ENCODE measurements around the gene CR1.

DNA sequence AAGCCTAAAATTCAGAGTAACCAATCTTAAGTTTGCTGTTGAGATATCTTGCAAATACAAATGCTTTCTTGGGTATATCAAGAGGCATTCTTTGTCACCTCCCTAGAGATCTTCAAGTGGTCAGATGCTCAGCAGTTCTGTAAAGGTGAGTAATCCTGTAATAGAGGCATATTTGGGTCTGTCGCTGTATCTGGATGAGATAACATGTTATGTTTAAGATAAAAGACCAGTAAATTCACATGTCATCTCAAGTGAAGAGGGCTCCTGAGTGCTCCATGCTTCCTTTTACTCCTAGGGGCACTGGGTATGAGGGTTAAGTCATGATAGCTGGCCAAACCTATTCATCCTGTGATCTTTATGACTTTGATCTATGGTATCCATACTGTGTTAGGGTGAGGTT lies 34.3 kb upstream of the CR1 start:
- TF ChIP-seq, protein P1, sequence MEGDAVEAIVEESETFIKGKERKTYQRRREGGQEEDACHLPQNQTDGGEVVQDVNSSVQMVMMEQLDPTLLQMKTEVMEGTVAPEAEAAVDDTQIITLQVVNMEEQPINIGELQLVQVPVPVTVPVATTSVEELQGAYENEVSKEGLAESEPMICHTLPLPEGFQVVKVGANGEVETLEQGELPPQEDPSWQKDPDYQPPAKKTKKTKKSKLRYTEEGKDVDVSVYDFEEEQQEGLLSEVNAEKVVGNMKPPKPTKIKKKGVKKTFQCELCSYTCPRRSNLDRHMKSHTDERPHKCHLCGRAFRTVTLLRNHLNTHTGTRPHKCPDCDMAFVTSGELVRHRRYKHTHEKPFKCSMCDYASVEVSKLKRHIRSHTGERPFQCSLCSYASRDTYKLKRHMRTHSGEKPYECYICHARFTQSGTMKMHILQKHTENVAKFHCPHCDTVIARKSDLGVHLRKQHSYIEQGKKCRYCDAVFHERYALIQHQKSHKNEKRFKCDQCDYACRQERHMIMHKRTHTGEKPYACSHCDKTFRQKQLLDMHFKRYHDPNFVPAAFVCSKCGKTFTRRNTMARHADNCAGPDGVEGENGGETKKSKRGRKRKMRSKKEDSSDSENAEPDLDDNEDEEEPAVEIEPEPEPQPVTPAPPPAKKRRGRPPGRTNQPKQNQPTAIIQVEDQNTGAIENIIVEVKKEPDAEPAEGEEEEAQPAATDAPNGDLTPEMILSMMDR (conservative IDR thresholded peaks at IDR 0.05): no peak
- TF ChIP-seq ZFX (IDR thresholded peaks at IDR 0.05): no peak

Measured in C4-2B (cell line).